ENCODE data around the gene RNU2-63P. TPM values are rescaled to one million over a fixed set of nuclear protein-coding genes. Genes with fewer than 3 reads are reported as not detected.
A peak's percentile ranks its signal among the peaks of the same experiment; 100 is the strongest.
"Not testable (repeated sequence)": the region's sequence is repeated elsewhere in the genome, so short reads cannot be mapped to it uniquely, and the experiment has no call there.

Gene RNU2-63P
- total and polyA plus RNA-seq, 2 experiments from 2014 or later = 2.0 TPM; not detected in 1

DNA sequence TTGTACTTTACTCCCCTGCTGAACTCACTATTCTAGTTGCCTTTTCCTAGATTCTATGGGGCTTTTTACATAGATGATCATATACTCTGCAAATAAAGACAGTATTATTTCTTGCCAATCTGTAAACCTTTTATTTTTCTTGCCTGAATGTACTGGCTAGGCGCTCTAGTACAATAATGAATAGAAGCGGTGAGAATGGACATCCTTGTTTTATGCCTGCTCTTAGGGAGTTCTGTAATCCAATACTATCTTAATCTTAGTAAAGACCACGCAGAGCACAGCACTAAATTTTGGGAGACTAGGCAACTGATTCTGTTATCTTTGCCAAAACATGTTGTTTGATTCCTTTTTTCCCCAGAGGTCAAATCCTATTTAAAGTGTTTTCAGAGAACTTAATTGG is 32.2 kb upstream of the RNU2-63P start (continued):
- TF ChIP-seq POLR2AphosphoS5 (IDR thresholded peaks at IDR 0.05; ENCODE audit: low read depth) (no peak), CREB1 (CRISPR knock-in tag; IDR thresholded peaks at IDR 0.05; ENCODE audit: low read depth) (no peak)
- TF ChIP-seq, protein P1, sequence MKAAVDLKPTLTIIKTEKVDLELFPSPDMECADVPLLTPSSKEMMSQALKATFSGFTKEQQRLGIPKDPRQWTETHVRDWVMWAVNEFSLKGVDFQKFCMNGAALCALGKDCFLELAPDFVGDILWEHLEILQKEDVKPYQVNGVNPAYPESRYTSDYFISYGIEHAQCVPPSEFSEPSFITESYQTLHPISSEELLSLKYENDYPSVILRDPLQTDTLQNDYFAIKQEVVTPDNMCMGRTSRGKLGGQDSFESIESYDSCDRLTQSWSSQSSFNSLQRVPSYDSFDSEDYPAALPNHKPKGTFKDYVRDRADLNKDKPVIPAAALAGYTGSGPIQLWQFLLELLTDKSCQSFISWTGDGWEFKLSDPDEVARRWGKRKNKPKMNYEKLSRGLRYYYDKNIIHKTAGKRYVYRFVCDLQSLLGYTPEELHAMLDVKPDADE (IDR thresholded peaks at IDR 0.05) = no peak

DNA sequence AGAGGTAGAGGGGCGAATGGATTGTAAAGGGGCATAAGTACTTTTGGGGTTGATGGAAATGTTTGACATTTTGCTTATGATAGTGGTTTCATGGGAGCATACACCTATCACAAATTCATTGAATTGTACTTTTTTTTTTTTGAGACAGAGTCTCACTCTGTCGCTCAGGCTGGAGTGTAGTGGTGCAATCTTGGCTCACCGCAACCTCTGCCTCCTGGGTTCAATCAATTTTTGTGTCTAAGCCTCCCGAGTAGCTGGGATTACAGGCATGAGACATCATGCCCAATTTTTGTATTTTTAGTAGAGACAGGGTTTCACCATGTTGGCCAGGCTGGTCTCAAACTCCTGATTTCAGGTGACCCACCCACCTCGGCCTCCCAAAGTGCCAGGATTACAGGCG is 29.2 kb upstream of the RNU2-63P start:
- not testable (repeated sequence) for H3K4me3 ChIP-seq; H3K4me1 ChIP-seq (ENCODE audit: insufficient read depth); H3K4me3 Mint-ChIP-seq; H3K27ac Mint-ChIP-seq; H3K9me3 Mint-ChIP-seq; H3K27me3 ChIP-seq (ENCODE audit: insufficient read depth); H3K4me2 ChIP-seq; H3K27me3 Mint-ChIP-seq (ENCODE audit: insufficient read depth, low read depth, poor library complexity); ATAC-seq; H3K27ac ChIP-seq (ENCODE audit: low read depth); DNase-seq (ENCODE audit: low spot score); H3K79me2 ChIP-seq (replicated peaks; ENCODE audit: insufficient read depth); H3F3A ChIP-seq (replicated peaks; ENCODE audit: low read depth); H3K9me2 ChIP-seq (ENCODE audit: insufficient read depth); H4K20me1 ChIP-seq (replicated peaks; ENCODE audit: insufficient read depth); H2AFZ ChIP-seq; H3K36me3 ChIP-seq (ENCODE audit: insufficient read depth); H3K4me1 Mint-ChIP-seq; H3K36me3 Mint-ChIP-seq (ENCODE audit: low read depth)

DNA sequence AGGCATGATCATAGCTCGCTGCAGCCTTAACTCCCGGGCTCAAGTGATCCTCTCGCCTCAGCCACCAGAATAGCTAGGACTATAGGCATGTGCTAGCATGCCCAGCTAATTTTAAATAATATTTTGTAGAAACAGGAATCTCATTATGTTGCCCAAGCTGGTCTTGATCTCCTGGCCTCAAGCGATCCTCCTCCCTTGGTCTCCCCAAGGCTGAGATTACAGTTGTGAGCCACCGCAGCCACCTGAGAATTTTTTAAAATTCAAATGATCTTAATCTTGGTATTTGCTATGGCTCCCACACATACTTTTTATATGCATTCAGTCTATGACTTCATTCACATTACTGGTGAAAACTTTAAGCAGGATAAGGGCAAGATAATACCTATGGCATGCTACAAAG is 26.1 kb upstream of the RNU2-63P start:
- no peaks in the 10 kb centered on the region for H3K9me3 Mint-ChIP-seq
- no peak for DNase-seq (ENCODE audit: low spot score)
- no peak overlapping the region for H3K4me2 ChIP-seq

DNA sequence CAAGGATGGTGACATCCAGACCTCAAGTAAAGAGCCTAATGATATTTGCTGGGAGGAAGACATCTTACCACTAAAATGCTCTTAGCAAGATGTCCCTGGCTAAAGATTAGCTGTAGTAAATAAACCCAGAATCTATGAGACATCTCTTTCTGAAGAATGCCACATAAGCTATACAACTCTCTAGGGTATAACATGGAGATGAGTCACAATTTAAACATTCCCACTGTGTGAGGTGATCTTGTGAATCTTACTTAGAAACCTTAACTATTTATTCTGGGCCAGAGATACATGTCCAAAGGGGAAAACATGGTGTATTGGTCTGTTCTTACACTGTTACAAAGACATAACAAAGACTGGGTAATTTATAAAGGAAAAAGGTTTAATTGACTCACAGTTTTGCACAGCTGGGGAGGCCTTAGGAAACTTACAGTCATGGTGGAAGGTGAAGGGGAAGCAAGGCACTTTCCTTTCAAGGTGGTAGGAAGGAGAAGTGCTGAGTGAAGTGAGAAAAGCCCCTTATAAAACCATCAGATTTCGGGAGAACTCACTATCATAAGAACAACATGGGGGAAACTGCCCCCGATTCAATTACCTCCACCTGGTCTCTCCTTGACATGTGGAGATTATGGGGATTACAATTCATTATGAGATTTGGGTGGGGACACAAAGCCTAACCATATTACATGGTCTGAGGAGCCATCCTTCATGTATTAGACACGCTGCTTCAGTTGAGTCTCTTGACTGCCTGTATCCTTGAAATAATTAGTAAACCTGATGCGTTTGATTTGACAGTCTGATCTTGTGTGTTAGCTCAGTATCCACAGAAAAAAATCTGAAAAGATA is 22.1 kb upstream of the RNU2-63P start:
- DNase-seq (ENCODE audit: low spot score) (no peak), ATAC-seq (no peak)
- H4K20me1 ChIP-seq (replicated peaks; ENCODE audit: insufficient read depth) = no peaks in the 10 kb centered on the region
- no peaks in the 10 kb centered on the region for H3K79me2 ChIP-seq (replicated peaks; ENCODE audit: insufficient read depth)
- 0 out of 2 replicates have a peak overlapping the region, but pooled peaks have one; percentile 9 for H3K27ac ChIP-seq (ENCODE audit: low read depth)
- H3K36me3 ChIP-seq (ENCODE audit: insufficient read depth) = no peaks in the 10 kb centered on the region
- Mint-ChIP-seq H3K27ac (peak overlapping the region; percentile 72; the same call in 1 of the 2 replicates), H3K27me3 (ENCODE audit: insufficient read depth, low read depth, poor library complexity) (no peaks in the 10 kb centered on the region), H3K36me3 (ENCODE audit: low read depth) (peaks cover 3% of the 10 kb centered on the region; the same call in 1 of the 3 replicates), H3K4me1 (peaks cover 6% of the 10 kb centered on the region; the same call in 2 of the 3 replicates), H3K4me3 (no peak overlapping the region), H3K9me3 (no peaks in the 10 kb centered on the region)
- no peaks in the 10 kb centered on the region for H3K4me1 ChIP-seq (ENCODE audit: insufficient read depth)
- no peak overlapping the region for H3K4me3 ChIP-seq
- no peaks in the 10 kb centered on the region for H3F3A ChIP-seq (replicated peaks; ENCODE audit: low read depth)
- H3K9me2 ChIP-seq (ENCODE audit: insufficient read depth) = no peaks in the 10 kb centered on the region
- no peak overlapping the region for H2AFZ ChIP-seq
- no peak for TF ChIP-seq ZNF331 (CRISPR knock-in tag; IDR thresholded peaks at IDR 0.05; ENCODE audit: low read depth)
- TF ChIP-seq, protein P2, sequence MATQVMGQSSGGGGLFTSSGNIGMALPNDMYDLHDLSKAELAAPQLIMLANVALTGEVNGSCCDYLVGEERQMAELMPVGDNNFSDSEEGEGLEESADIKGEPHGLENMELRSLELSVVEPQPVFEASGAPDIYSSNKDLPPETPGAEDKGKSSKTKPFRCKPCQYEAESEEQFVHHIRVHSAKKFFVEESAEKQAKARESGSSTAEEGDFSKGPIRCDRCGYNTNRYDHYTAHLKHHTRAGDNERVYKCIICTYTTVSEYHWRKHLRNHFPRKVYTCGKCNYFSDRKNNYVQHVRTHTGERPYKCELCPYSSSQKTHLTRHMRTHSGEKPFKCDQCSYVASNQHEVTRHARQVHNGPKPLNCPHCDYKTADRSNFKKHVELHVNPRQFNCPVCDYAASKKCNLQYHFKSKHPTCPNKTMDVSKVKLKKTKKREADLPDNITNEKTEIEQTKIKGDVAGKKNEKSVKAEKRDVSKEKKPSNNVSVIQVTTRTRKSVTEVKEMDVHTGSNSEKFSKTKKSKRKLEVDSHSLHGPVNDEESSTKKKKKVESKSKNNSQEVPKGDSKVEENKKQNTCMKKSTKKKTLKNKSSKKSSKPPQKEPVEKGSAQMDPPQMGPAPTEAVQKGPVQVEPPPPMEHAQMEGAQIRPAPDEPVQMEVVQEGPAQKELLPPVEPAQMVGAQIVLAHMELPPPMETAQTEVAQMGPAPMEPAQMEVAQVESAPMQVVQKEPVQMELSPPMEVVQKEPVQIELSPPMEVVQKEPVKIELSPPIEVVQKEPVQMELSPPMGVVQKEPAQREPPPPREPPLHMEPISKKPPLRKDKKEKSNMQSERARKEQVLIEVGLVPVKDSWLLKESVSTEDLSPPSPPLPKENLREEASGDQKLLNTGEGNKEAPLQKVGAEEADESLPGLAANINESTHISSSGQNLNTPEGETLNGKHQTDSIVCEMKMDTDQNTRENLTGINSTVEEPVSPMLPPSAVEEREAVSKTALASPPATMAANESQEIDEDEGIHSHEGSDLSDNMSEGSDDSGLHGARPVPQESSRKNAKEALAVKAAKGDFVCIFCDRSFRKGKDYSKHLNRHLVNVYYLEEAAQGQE (IDR thresholded peaks at IDR 0.05; ENCODE audit: unreplicated experiment) = no peak
- TF ChIP-seq ZNF114 (CRISPR knock-in tag; IDR thresholded peaks at IDR 0.05) = no peak
- no peak for TF ChIP-seq POLR2AphosphoS5 (IDR thresholded peaks at IDR 0.05; ENCODE audit: low read depth)
- no peak for TF ChIP-seq EZH2phosphoT487 (IDR thresholded peaks at IDR 0.05; ENCODE audit: unreplicated experiment)
- TF ChIP-seq JUNB (IDR thresholded peaks at IDR 0.05; ENCODE audit: unreplicated experiment) = no peak
- no peak overlapping the region for H3K4me2 ChIP-seq
- no peaks in the 10 kb centered on the region for H3K27me3 ChIP-seq (ENCODE audit: insufficient read depth)

More for the DNA sequence above, 26.1 kb upstream of the RNU2-63P start:
- Histone ChIP-seq H2AFZ (no peak overlapping the region), H3K79me2 (replicated peaks; ENCODE audit: insufficient read depth) (no peaks in the 10 kb centered on the region), H4K20me1 (replicated peaks; ENCODE audit: insufficient read depth) (no peaks in the 10 kb centered on the region), H3F3A (replicated peaks; ENCODE audit: low read depth) (no peaks in the 10 kb centered on the region), H3K36me3 (ENCODE audit: insufficient read depth) (no peaks in the 10 kb centered on the region), H3K27me3 (ENCODE audit: insufficient read depth) (no peaks in the 10 kb centered on the region), H3K4me3 (no peak overlapping the region), H3K27ac (ENCODE audit: low read depth) (peak overlapping the region; percentile 43; the same call in 1 of the 2 replicates), H3K9me2 (ENCODE audit: insufficient read depth) (no peaks in the 10 kb centered on the region), H3K4me1 (ENCODE audit: insufficient read depth) (no peaks in the 10 kb centered on the region)
- no peak for TF ChIP-seq JUNB (IDR thresholded peaks at IDR 0.05; ENCODE audit: unreplicated experiment)
- no peak overlapping the region for H3K4me3 Mint-ChIP-seq
- ATAC-seq = no peak
- peaks cover 6% of the 10 kb centered on the region; the same call in 2 of the 3 replicates for H3K4me1 Mint-ChIP-seq
- peak overlapping the region; percentile 86; the same call in 1 of the 2 replicates for H3K27ac Mint-ChIP-seq
- H3K36me3 Mint-ChIP-seq (ENCODE audit: low read depth) = no peaks in the 10 kb centered on the region; the same call in 2 of the 3 replicates
- H3K27me3 Mint-ChIP-seq (ENCODE audit: insufficient read depth, low read depth, poor library complexity) = no peaks in the 10 kb centered on the region

Data from GM23338 (cell line).